SU-DHL-6 (cell line): ENCODE measurements around the gene CEP128.

Source experiments
- EZH2phosphoT487 ChIP-seq: fragments of 200-600 bp; sonication (generic), shearing (Covaris generic); conservative IDR thresholded peaks from 2 replicates; pipeline ENCODE4 v1.6.1; 2018; ENCODE audit warnings: mild to moderate bottlenecking, antibody characterized with exemption, low read length, moderate library complexity, mixed read lengths
- TF ChIP-seq, protein P1 (sequence below): fragments of 200-600 bp; sonication (generic); IDR thresholded peaks from one replicate; pipeline ENCODE4 v1.5.1; 2017; ENCODE audit warnings: antibody characterized with exemption, mild to moderate bottlenecking, low read length, moderate library complexity; ENCODE audit not compliant: insufficient read depth, poor library complexity, severe bottlenecking

- TF ChIP-seq, protein P1, sequence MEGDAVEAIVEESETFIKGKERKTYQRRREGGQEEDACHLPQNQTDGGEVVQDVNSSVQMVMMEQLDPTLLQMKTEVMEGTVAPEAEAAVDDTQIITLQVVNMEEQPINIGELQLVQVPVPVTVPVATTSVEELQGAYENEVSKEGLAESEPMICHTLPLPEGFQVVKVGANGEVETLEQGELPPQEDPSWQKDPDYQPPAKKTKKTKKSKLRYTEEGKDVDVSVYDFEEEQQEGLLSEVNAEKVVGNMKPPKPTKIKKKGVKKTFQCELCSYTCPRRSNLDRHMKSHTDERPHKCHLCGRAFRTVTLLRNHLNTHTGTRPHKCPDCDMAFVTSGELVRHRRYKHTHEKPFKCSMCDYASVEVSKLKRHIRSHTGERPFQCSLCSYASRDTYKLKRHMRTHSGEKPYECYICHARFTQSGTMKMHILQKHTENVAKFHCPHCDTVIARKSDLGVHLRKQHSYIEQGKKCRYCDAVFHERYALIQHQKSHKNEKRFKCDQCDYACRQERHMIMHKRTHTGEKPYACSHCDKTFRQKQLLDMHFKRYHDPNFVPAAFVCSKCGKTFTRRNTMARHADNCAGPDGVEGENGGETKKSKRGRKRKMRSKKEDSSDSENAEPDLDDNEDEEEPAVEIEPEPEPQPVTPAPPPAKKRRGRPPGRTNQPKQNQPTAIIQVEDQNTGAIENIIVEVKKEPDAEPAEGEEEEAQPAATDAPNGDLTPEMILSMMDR: no peak
- TF ChIP-seq EZH2phosphoT487: no peak
Observed at GRCh38 chr14:80627745-80628144, 313.8 kb downstream of the CEP128 start.
